GM19324 (cell line): ENCODE data around the gene MRPL23.

Experiments
- ATAC-seq: cut with Tn5 transposase; IDR thresholded peaks from one replicate; pipeline ENCODE4 v1.9.1; 2021; ENCODE audit warnings: mild to moderate bottlenecking, moderate library complexity; ENCODE audit not compliant: unreplicated experiment, low FRiP score

The MRPL23 gene

DNA sequence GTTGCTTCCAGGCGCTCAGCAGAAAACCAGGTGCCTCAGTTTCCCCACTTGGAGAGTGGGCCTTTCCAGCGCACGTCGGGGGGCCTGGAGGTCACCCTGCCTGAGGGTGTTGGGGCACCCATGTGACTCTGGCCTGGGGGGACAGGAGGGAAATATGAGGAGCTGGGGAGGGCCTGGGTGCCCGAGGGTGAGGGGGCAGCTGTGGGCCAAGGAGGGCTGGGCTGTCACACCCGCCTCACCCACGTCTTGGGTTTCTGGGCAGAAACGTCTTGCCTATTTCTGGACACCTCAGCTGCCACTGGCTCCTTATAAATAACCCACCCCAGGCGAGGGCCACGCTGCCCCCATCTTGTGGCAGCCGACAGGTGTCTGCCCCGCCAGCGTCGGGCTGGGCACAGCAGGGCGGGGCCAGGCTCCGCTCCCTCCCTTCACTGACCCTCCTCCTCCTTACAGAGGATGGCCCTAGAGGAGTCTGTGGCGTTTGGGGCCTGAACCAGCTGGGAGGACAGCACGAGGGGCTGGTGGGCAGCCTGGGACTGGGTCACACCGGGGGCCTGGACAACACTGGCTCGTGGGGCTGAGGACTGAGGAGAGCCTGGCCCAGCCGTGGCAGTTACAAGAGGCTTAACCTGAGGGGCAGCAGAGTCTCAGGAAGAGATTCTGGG, 26.1 kb upstream of the MRPL23 start:
- ATAC-seq, result no peak

DNA sequence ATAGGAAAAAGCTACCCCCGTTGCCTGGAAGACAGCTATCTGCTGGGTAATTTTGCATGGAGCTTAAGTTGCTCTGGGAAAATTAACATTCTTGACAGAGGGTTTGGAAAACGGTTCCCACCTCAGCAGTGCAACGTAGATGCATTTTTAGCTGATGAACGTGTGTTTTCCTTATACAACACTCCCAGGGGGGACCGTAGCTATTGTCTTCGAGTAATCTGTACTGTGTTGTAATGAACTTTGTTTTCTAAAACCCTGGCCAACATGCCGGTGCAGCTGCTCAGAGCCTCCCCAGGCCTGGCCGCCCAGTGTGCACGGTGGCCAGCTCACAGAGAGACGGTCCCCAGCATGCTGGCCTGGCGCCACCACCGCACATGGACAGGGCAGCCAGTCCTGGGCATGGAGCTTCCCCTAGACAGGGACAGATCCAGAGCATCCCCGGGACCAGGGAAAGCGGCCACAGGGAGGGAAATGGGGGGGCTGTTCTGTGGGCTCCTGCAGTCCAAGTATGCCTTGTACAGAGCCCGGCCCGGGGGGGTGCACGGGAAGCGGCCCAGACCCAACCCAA, 25.5 kb upstream of the MRPL23 start:
- ATAC-seq, result no peak

DNA sequence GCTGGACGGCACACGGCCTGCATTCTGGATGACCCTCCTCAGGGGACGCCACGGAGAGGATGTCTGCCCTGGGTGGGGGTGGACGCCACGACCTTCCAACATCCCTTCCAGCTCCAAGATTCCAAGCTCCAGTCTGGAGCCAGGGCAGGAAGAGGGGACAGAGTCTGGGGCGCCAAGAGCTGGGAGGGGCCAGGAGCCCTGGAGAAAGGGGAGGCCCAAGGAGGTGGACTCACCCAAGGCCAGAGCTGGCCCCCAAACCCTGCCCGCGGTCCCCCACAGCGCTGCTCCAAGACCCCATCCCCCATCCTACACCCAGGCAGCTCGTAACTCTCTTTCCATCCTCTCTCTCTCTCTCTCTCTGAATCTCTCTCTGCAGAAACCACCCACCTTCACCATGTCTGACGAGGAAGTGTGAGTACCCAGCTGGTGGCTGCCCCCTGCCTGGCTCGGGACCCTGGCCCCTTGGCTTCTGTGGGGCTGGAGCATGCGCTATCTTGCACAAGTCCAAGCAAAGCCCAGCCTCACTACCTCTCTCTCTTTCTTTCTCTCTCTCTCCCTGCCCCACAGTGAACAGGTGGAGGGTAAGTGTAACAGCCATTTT, 24.6 kb upstream of the MRPL23 start:
- ATAC-seq, result no peak

DNA sequence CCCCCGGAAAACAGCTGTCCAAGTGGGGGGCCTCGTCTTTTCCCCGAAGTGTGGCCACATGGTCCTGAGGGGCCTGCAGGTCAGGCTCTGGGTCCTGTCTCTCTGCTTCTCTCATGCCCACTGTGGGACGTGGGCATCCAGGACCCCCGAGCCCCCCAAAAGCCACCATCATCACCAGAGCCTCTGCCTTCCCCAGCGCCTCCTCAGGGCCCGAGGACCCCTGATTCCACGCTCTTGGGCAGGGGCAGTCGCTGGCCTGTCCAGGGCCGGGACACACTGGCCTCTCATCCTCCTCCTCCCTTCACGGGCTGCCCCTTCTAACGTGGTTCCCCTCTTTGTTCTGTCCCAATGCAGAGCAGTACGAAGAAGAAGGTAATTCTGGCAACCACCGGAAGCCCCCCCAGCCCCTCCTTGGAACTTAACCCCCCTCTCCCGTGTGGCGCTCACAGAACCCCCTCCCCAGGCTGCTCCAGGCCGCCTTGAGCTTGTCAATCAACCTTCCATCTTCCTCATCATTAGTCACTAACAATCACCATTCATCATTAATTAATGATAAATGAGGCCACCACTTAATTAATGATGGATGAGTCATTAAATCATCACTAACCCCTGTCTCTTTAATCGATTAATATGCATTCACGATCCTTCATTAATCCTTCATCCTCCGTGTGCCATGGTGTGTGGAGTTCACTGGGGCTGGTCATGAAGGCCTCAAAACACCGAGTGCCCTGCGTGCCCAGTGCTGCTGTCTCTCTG, 23.8 kb upstream of the MRPL23 start:
- no peak for ATAC-seq

DNA sequence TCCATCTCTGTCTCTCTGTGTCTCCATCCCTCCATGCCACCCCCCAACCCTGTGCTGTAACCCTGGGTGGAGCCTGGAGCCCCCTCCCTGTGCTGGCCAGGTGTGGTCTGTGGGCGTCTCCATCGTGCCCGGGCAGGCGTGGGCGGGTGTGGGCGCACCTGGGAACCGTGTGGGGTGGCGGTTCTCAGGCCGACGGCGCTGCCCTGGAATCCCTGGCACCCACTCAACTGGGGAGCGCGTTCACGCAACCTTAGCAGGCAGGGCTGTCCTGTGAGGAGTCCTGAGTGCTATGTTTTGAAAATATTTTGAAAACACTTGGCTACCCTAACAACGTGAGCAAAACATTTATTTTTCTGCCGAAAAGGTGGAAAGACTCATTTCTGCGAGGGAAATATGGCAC, 23.0 kb upstream of the MRPL23 start:
- no peak for ATAC-seq

DNA sequence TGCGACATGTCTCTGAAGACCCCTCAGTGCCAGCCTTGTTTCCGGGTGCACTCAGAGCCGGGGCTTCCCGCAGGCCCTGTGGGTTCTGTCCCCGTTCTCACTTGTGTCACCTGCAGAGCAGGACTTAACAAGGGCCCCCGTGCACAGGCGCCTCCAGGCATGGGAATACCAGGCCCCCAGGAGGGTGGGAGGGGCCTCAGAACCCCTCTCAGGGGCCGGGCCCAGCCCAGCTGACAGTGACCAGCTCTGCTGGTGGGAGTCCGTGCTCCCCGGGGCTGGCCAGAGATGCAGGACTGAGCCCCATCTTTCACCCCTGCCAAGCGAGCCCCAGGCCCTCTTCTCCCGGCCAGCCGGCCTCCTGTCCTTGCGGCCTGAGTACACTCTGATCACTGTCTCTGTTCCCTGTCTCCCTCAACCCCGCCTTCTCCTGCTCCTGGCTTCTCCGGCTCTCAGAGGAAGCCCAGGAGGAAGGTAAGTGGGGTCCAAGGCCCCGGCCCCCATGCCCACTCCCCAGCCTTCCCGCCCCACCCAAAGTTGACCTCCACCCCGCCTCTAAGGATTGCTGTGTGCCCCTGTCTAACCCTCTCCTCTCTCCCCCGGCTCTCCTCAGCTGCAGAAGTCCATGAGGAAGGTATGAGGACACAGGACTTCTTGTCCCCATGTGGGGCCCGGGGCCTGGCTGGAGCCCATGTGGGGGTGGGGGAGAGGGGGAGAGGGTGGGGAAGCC, 22.3 kb upstream of the MRPL23 start:
- ATAC-seq, result no peak

DNA sequence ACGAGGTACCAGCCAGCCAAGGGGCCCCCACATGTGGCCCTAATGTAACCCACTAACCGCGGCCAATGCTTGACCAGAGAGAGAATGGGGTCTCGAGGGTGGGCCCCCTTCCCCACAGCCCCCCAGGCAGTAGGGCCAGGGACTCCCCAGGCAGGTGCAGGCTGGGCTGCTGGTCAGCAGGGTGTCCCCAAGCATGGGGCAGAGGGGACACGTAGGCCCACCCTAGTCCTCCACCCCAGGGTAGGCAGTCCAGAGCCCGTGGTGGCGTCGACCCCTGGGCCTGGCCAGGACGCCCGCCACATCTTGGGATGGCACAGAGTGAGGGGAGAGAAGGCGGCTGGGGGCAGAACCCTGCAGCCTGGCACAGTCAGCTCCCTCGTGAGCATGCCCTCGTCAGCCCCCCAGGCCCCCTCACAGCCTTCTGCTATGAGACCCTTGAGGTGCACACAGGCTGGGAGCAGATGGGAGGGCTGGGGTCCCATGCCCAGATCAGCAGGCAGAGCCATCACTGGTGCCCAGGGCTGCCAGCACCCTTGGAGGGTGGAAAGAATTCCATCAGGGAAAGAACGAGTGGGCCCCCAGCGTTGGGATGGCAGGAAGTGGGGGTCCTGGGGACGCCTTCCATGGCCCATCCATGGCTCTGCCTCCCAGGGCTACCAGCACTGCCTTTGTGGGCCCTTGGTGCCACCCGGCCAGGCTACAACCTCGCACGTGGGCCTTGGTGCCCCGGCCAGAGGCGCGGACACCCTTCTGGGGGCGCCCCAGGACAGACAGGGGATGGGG, 21.6 kb upstream of the MRPL23 start:
- no peak for ATAC-seq

DNA sequence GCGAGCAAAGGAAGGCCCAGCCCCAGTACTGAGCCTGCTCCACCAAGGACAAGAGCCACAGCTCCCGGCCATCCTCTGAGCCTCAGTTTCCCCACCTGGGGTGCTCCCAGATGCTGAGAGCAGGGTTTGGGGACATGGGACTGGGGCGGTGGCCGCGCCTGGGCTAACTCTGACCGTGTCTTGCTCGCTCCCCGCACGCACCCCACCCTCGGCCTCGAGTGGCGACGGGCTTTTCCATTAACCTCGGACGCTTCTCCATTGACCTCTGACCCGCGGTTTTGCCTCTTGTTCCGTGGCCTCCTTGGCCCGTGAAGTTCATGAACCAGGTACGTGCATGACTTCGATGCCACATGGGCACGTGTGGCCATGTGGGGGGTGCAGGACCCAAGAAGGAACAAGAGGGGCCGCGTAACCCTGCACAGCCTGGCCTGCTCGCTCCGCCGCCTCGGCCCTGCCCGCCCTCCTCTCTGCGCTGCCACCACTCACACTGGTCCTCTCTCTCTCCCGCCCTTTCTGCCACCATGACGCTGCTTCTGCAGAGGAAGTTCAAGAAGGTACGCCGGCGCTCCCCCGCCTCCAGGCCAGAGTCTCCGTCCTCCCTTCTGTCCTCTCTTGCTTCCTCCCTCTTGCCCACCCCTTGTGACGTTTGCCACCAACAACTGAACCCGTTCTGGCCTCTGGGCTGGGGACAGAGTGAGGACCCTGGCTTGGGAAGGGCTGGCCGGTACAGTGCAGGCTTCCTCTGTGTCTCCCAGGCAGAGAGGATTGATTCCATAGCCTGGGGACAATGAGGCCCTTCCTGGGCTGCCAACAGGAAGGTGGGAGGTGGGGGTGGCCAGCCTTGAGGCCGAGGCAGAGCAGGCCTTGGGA, 20.7 kb upstream of the MRPL23 start:
- ATAC-seq, result no peak

DNA sequence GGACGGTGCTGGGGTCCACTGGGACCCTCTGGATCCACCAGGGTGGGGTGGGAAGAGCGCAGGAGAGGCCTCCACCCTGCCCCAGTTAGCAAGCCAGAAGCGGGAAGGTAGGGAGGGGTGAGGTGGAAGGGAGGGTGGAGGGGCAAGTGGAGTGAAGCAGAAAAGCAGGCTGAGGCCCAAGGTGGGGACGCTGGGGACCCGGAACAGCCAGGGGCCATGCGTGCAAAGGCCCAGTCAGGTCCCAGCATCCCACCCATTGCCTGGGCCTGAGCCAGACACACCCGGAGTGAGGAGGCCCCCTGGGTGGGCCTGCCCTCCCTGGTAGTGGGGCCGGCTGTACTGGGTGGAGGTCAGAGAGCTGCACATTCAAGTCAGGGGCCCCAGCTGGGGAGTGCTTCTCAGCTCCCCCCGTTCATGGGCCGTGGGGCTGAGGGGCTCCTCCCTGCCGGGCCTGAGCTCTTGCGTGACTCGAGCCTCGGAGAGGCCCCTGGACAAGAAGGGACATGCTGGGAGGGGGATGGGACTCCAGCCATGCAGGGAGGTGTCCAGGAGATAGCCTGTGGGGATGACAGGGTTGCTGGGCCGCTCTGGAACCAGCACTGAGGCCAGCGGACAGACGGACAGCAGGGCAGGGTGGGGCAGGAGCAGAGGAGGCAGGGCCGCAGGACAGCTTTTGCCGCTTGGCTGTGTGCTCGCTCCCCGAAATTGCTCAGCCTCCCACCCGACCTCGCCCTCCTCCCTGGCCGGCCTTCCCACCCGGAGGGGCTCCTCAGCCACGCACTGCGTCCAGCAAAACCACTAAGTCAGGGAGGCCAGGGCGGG, 19.9 kb upstream of the MRPL23 start:
- ATAC-seq, result no peak

DNA sequence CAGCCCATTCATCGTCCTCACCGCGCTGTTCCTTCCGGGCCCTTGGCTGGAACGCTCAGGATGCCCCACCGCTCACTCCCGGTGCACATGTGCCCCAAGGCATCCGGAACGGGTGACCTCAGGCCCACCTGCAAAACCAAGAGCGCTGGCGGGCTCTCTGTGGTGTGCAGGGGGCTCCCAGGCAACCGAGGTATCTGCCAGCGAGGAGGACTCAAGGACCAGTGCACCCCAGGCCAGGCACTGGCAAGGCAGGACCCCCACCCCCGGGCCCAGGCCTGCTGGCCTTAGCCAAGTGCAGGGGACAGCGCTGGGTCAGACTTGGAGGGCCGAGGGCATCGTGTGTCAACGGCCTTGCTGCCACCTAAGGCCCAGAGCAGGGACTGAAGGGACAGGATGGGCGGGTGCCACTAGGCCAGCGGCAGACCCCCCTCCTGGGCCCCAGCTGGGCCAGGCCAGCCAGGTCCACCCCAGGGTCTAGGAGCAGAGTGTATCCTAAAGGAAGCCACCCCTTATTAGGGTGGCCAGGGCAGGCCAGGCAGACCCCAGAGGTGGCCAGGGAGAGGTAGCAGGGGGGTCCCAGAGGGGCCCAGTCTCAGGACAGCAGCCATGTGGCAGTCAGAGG, 19.2 kb upstream of the MRPL23 start:
- no peak for ATAC-seq

DNA sequence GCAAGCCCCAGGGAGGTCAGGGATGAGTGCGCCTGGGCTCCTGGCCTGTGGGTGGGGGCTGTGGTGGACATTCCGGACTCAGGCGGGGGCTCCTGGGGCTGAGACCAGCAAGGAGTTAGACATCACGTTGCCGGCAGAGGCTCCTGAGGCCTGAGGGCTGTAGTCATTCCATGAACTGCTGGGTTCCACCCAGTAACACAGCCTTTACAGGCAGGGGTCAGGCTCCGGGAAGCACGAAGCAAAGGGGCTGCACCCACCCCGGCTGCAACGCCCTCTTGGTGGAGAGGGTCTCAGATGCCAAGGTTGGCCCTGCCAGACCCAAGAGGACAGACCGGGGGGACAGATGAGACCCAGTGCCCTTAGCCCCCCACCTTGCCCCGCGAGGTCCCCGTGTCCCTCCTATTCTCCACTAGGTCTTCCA, 18.7 kb upstream of the MRPL23 start:
- no peak for ATAC-seq

DNA sequence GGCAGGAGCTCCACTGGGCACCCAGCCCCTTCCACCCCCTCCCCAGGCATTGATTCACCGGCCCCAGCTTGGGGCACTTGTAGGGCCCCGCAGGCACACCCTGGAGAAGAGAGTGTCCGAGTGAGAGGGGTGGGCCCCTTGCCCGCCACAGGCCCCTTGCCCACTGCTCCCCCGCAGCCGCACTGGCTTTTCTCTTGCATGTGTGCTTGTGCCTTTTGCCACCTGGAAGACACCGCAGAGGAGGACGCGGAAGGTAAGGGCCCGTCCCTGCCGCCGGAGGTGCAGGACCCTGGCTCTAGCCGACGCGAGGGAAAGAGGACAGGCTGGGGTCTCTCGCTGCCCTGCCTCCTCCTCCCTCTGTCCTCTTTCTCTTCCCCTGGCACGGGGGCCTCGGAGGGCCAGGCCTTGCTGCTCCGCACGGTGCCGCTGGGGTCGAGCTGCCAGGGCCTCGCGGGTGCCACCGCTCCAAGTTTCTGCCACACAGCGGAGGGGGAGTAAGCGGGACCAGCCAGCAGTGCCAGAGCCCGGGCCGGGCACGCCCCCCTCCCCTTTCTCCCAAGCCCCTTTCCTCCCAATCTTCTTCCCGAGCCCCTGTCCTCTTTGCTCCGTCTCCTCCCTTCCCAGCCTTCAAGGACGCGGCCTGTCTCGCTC, 18.1 kb upstream of the MRPL23 start:
- no peak for ATAC-seq

DNA sequence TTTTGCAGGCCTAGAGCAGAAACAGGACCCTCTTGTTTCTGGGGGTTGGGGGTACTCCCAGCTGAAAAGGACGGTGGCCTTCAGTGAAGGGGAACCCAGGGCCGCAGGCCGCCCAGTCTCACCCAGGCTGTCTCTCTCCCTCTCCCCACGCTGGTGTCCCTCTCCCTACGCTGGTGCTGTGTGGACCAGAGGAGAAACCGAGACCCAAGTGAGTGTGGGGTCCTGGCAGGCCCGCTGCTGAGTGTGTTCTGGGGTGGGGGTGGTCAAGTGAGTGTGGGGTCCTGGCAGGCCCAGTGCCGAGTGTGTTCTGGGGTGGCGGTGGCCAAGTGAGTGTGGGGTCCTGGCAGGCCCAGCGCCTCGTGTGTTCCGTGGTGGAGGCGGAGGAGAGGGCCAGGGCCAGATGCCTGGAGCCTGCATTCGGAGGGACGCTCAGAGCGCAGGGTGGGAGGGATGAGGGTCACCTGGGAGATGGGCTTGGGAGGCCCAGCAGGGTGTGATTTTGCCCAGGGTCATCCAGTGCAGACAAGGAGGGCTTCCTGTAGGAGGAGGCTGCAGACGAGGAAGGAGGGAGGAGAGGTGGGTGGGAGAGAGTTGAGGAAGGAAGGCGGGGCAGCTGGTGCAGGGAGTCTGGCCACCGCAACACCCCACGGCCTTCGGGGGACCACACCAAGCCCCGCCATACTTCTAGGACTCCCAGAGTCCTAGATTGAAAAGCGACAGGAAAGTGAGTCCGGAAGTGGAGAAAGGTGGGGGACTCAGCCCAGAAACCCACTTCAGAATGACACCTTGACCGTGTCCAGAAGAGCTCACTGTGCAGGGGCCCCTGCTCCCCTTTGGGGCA, 17.3 kb upstream of the MRPL23 start:
- ATAC-seq, result no peak

DNA sequence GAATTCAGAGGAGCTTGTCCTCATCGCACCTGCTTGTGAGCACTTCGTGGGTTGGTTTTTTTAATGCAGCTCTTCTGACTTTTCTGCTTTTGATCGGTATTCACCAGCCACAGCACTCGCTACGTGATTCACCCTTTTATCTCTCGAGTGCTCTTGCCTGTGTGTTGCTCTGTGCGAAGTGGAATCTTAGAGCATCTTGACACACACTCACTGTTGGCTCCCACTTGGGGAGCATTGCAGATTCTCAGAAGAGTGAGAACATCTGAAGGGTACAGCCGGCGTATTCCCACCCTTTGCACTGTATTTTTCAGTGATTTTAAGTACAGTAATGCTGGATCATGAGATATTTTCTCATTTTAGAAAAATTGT, 16.7 kb upstream of the MRPL23 start:
- no peak for ATAC-seq

DNA sequence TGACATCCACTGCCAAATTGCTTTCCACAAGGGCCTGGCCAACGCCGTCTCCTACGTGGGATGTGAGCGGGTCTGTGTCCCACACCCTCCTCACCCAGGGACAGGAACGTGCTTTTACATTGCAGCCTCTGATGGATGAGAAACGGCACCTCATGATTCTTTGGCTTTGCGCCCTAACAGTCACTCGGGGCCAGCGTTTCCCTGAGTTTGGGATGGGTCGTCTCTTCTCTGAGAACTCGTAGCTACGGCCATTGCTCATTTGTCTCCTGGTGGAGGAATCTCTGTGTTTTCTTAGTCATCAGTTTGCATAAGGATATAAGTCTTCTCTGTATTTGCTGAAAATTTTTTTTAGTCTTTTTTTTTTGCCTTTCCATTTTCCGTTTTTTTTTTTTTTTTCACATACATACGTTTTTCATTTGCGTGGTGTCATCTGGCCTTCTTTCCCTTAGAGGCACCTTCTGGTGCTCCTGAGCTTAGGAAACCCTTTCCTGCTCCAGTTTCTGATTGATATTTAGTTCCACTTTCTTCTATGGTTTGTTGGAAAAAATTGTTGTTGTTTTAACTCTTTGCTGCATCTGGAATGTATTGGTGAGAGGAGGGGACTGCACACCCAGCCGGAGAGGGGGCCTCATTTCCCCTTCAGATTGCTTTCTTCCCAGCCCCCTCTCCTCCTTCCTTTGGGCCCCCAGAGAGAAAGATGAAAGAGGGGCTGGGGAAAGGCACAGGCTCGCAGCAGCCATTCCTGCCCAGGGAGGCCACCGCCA, 15.6 kb upstream of the MRPL23 start:
- no peak for ATAC-seq

DNA sequence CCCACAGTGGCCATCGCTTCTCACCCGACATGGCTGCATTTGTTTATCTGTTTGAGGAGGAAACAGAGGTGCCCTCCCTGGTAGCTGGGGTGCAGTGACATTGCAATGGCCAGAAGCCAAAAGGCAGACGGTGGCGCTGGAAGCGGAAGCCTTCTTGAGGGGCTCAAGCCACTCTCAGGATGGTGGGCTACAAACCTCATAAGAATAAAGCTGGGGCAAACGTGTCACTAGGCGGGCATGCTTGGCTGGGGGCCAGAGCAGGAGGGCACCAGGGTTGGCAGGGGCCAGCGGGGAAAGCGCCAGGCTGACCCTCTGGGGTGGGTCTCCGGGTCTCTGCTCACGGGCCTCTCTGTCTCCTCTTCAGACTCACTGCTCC, 15.0 kb upstream of the MRPL23 start:
- ATAC-seq, result no peak
